ENCODE measurements around the gene TMEM132A. TPM values are rescaled to one million over a fixed set of nuclear protein-coding genes. Genes with fewer than 3 reads are reported as not detected.

Gene TMEM132A
- 10 to 100 TPM in 4 of 7 donors, 1 to 10 TPM in 3; 5.6 to 15.6 (median 13.0) TPM for total RNA-seq
- 10 to 100 TPM in 1 of 3 donors, 1 to 10 TPM in 2; 5.7 to 11.4 (median 7.1) TPM for polyA plus RNA-seq
- long read RNA-seq, donor 1, partial matches to known transcripts = 0 of 2 reads
- long read RNA-seq, donor 1, other reads (novel, unspliced or antisense) = 0 of 2 reads
- long read RNA-seq, donor 2, partial matches to known transcripts = 53 of 64 reads
- long read RNA-seq, donor 2, other reads (novel, unspliced or antisense) = 8 of 64 reads

- DNase-seq = peak; percentile 87
- intact Hi-C loops (cut with DNase I; ENCODE audit: low total_unique reads) = no loop called here
- Histone ChIP-seq H3K9me3 (no peaks in the 10 kb centered on the region), H3K27me3 (replicated peaks in 1 of 7) (peaks cover 0 to 35% (median 15%) of the 10 kb centered on the region in 7 donors), H3K27ac (peak within 1 kb of the TSS in 2 of 8 donors; percentile 21 to 53), H3K4me1 (peaks cover 14 to 43% (median 34%) of the 10 kb centered on the region in 6 donors), H3K36me3 (peaks cover 8 to 44% (median 36%) of the 10 kb centered on the region in 6 donors), H3K4me3 (peak within 1 kb of the TSS; percentile 37 to 85 (median 52))
- 0 to 5% (median 1%) methylated on average over 42 to 69 of the region's 69 CpGs for WGBS, 5 donors
- no peak for TF ChIP-seq POLR2A (IDR thresholded peaks at IDR 0.05)
- TF ChIP-seq POLR2AphosphoS5 (IDR thresholded peaks at IDR 0.05) = peak; percentile 25 to 67 (median 64)
- TF ChIP-seq CTCF (IDR thresholded peaks at IDR 0.05 in 8 of 11, conservative IDR thresholded peaks at IDR 0.05 in 3 of 11) = no peak
These were observed at the start of gene TMEM132A for GRCh38 chr11:60924110-60924905. Gene TMEM132A (plus strand): TSS chr11:60924460. CDS start chr11:60924634, 174 bp downstream.

GRCh38 chr11:60875366-60876167, 48.7 kb upstream of the TMEM132A start:
- H3K27me3 ChIP-seq (replicated peaks in 1 of 7) = no peaks in the 10 kb centered on the region
- peaks cover 0 to 27% (median 8%) of the 10 kb centered on the region in 6 donors for H3K4me1 ChIP-seq
- DNase-seq = peak; percentile 47
- peaks cover 0 to 49% (median 12%) of the 10 kb centered on the region in 6 donors for H3K36me3 ChIP-seq
- no peaks in the 10 kb centered on the region for H3K9me3 ChIP-seq
- H3K27ac ChIP-seq = no peak overlapping the region
- WGBS, 5 donors = 88 to 94% (median 89%) methylated on average over 6 to 7 of the region's 7 CpGs
- intact Hi-C loops (cut with DNase I; ENCODE audit: low total_unique reads) = no loop called here
- no peak overlapping the region for H3K4me3 ChIP-seq
- TF ChIP-seq POLR2AphosphoS5 (IDR thresholded peaks at IDR 0.05) (no peak), POLR2A (IDR thresholded peaks at IDR 0.05) (no peak), CTCF (IDR thresholded peaks at IDR 0.05 in 8 of 11, conservative IDR thresholded peaks at IDR 0.05 in 3 of 11) (no peak)

GRCh38 chr11:60876168-60876485, 48.1 kb upstream of the TMEM132A start:
- no peaks in the 10 kb centered on the region for H3K9me3 ChIP-seq

GRCh38 chr11:60878245-60879101, 45.8 kb upstream of the TMEM132A start:
- H3K4me1 ChIP-seq = no peaks in the 10 kb centered on the region
- no peak overlapping the region for H3K27ac ChIP-seq
- DNase-seq = peak; percentile 6
- intact Hi-C loops (cut with DNase I; ENCODE audit: low total_unique reads) = no loop called here
- TF ChIP-seq POLR2A (IDR thresholded peaks at IDR 0.05) = no peak
- no peak for TF ChIP-seq CTCF (IDR thresholded peaks at IDR 0.05 in 8 of 11, conservative IDR thresholded peaks at IDR 0.05 in 3 of 11)
- TF ChIP-seq POLR2AphosphoS5 (IDR thresholded peaks at IDR 0.05) = no peak
- peaks cover 0 to 63% (median 20%) of the 10 kb centered on the region in 6 donors for H3K36me3 ChIP-seq
- no peaks in the 10 kb centered on the region for H3K9me3 ChIP-seq
- H3K4me3 ChIP-seq = no peak overlapping the region
- no peaks in the 10 kb centered on the region for H3K27me3 ChIP-seq (replicated peaks in 1 of 7)
- 75 to 80% (median 80%) methylated on average over 5 of the region's 5 CpGs for WGBS, 5 donors

More at GRCh38 chr11:60876168-60876485, 48.1 kb upstream of the TMEM132A start:
- intact Hi-C loops (cut with DNase I; ENCODE audit: low total_unique reads) = no loop called here
- Histone ChIP-seq H3K36me3 (peaks cover 0 to 54% (median 16%) of the 10 kb centered on the region in 6 donors), H3K27me3 (replicated peaks in 1 of 7) (no peaks in the 10 kb centered on the region), H3K4me1 (peaks cover 0 to 21% (median 8%) of the 10 kb centered on the region in 6 donors), H3K4me3 (no peak overlapping the region), H3K27ac (no peak overlapping the region)
- TF ChIP-seq POLR2A (IDR thresholded peaks at IDR 0.05) = no peak
- peak in 1 of 3 donors; percentile 23 for TF ChIP-seq POLR2AphosphoS5 (IDR thresholded peaks at IDR 0.05)
- DNase-seq = no peak
- WGBS, 5 donors = 97 to 100% (median 98%) methylated on average over 1 to 2 of the region's 2 CpGs

All from spleen (tissue), 13 donors.